Kidney epithelial cell (primary cell): Measurements from ENCODE around the gene RARB. TPM values are rescaled to one million over a fixed set of nuclear protein-coding genes. Genes with fewer than 3 reads are reported as not detected.

Experiments
- DNase-seq: peaks from one replicate; pipeline ENCODE4 v3.0.0-alpha.2; 2010; ENCODE audit warnings: low read depth
- H3K27me3 ChIP-seq: 2 replicates; pipeline ENCODE4 v1.6.0; 2011; ENCODE audit warnings: low read length; ENCODE audit not compliant: control insufficient read depth, insufficient read depth
- H3K36me3 ChIP-seq: 2 replicates; pipeline ENCODE4 v1.5.1; 2011; ENCODE audit warnings: low read length; ENCODE audit not compliant: control insufficient read depth, insufficient read depth
- H3K4me3 ChIP-seq: 2 replicates; pipeline ENCODE4 v1.5.1; 2011; ENCODE audit warnings: low read depth, mild to moderate bottlenecking, control low read depth, low read length
- total RNA-seq: library from RNA; depleted of rRNA; stranded (reverse); fragments of >200 nt; gene quantifications from 2 replicates; pipeline ENCODE4 v1.2.3, GENCODE V29; 2015
- TF ChIP-seq, protein P1 (sequence below): IDR thresholded peaks from 2 replicates; pipeline ENCODE4 v1.5.1; 2011; ENCODE audit warnings: mild to moderate bottlenecking, moderate library complexity, low read length, control low read depth, inconsistent platforms; ENCODE audit not compliant: insufficient read depth, poor library complexity, severe bottlenecking

The RARB gene
- total RNA-seq, 1 donor from 2014 or later, result 3.6 TPM

DNA sequence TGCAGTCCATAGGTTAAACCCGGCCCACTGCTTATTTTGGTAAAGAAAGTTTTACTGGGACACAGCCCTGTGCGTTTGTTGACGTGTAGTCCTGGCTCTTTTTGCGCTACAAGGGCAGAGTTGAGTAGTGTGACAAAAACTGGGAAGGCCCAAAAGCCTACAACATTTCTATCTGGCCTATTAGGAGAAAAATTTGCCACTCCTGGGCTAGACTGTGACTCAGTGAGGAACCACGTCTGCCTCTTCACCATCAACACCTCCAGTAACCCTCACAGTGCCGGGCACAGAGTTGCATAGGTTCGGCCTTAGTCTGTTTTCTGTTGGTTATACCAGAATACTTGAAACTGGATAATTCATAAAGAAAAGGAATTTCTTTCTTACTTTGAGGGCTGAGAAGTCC lies 126.3 kb downstream of the RARB start:
- TF ChIP-seq, protein P1, sequence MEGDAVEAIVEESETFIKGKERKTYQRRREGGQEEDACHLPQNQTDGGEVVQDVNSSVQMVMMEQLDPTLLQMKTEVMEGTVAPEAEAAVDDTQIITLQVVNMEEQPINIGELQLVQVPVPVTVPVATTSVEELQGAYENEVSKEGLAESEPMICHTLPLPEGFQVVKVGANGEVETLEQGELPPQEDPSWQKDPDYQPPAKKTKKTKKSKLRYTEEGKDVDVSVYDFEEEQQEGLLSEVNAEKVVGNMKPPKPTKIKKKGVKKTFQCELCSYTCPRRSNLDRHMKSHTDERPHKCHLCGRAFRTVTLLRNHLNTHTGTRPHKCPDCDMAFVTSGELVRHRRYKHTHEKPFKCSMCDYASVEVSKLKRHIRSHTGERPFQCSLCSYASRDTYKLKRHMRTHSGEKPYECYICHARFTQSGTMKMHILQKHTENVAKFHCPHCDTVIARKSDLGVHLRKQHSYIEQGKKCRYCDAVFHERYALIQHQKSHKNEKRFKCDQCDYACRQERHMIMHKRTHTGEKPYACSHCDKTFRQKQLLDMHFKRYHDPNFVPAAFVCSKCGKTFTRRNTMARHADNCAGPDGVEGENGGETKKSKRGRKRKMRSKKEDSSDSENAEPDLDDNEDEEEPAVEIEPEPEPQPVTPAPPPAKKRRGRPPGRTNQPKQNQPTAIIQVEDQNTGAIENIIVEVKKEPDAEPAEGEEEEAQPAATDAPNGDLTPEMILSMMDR, result no peak
- no peak for DNase-seq
- H3K36me3 ChIP-seq, result no peaks in the 10 kb centered on the region
- no peak overlapping the region for H3K4me3 ChIP-seq
- H3K27me3 ChIP-seq, result no peaks in the 10 kb centered on the region

DNA sequence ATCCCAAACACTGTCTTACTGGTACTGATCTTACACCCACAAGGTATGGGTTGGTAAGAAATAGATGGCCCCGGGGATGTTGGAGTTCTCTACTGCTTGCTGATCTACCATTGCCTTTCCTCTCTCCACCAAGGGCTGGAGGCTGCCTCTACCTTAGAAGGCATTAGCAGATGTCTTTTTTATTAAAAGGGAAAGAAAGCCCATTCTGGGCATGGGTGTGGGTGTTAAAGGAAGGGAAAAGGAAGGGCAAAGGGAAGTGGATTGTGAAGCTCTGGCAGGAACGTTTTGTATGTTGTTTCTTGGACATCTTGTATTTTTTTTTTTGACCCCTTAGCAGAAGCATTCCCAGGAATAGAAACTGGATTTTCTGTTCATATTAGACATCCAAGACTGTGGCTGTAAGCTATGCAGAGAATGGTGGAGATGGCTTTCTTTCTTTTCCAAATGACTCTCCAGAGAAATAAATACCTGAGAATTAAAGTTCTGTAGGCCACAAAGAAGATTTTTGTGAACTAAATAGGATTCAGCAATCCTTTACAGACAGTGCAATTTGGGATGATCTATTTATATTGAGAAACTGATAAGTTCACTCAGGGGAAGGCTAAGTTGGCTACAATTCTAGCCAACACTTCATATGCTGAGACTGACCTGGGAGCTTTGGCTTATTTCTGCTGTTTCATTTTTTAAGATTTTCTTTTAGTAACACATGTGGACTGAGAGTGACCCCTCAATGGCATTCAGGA lies 127.8 kb downstream of the RARB start:
- no peak for DNase-seq
- TF ChIP-seq, protein P1, result no peak

DNA sequence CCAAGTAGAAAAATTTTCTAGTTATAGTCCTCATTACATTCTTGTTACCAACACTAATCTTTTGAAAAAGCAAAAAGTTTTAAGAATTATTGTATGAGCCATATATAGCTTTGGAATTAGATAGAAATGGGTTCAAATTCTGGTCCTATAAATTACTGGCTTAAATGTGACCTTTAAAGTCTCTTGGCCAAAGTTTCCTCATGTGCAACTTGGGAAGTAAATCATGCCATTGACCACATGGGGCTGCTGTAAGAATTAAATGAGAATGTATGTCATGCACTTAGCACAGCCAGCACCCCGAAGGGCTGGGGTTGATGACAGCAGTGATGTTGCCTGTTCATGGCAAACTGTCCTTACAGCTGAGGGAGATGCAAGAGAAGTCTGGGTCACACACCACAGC lies 128.4 kb downstream of the RARB start:
- no peaks in the 10 kb centered on the region for H3K27me3 ChIP-seq
- H3K36me3 ChIP-seq, result no peaks in the 10 kb centered on the region
- TF ChIP-seq, protein P1, result no peak
- no peak overlapping the region for H3K4me3 ChIP-seq
- no peak for DNase-seq

More for the DNA sequence above, 127.8 kb downstream of the RARB start:
- Histone ChIP-seq H3K4me3 (no peak overlapping the region), H3K36me3 (no peaks in the 10 kb centered on the region), H3K27me3 (no peaks in the 10 kb centered on the region)

DNA sequence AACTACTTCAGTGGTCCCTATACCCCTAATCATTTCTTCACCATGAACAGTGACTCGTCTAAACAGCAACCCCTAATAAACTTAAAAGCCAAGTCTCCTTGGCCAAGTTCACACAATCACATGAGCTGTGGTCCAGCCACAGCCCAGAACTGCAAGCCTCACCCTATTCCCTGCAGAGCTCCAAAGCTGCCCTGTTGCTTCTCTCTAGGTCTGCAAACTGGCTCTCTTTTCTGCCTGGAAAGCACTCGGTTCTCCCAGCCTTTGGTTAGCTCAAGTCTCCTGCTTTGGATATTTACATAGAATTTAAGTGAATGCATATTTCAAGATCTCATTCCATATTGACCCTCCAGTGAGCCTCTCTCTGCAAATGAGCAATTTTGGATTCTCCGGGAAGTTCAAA lies 129.6 kb downstream of the RARB start:
- Histone ChIP-seq H3K27me3 (no peaks in the 10 kb centered on the region), H3K36me3 (no peaks in the 10 kb centered on the region), H3K4me3 (no peak overlapping the region)
- TF ChIP-seq, protein P1, result no peak
- DNase-seq, result no peak

DNA sequence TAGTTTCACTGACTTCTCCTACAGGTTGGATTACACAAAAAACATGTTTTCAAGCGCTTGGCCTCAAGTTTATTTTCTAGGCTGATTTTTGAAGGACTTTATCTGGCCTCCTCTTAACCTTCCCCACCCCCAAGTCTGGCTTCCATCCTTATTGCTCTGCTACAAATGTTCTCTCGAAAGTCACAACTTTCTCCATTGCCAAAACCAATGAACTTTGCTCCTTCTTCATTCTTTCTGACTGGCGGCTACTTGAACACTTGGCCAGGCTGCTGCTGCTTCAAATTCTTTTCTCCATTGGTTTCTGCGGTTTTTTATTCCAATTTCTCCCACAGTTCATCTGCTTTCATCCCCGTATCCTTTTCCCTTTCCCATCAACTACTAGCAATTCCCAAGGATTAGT lies 130.1 kb downstream of the RARB start:
- Histone ChIP-seq H3K27me3 (no peaks in the 10 kb centered on the region), H3K4me3 (no peak overlapping the region), H3K36me3 (no peaks in the 10 kb centered on the region)
- TF ChIP-seq, protein P1, result no peak
- no peak for DNase-seq

DNA sequence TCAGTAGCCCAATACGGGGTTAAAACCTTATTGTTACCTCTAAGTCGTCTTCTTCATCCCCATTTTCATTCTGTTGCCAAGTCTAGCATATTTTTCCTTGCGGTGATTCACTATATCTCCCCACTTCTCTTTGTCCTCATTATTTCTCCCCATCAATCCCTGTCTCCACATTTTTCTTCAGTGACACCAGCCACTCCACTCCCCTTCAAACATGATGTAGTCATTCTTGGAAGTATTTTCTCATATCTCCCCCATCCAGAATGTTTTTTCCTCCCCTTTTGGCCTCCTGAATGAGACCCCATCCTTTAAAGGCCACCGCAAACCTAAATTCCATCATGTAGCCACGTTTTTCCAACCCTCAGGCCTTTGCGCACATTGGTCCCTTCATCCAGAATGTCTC lies 130.7 kb downstream of the RARB start:
- Histone ChIP-seq H3K4me3 (no peak overlapping the region), H3K27me3 (no peaks in the 10 kb centered on the region), H3K36me3 (no peaks in the 10 kb centered on the region)
- TF ChIP-seq, protein P1, result no peak
- DNase-seq, result no peak
